ENCODE data around the gene LRRC7.

The LRRC7 gene

DNA sequence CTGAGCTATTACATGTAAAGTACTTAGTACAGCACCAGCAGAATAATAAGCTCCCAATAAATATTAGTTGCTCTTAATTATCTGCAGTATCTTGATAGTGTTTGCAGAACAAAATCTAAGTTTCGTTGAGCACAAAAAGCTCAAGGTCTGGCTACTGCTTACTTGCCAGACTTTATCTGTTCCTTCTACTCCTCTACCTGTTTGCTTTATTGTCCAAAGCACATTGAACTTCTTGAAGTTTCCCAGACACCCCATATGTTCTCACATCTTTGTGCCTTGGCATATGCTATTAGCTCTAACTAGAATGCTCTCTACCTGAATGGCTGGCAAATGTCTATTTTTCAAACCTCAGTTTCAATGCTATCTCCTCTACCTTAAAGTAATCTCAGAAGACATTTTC lies 582.7 kb downstream of the LRRC7 start:
- TF ChIP-seq, protein P1, sequence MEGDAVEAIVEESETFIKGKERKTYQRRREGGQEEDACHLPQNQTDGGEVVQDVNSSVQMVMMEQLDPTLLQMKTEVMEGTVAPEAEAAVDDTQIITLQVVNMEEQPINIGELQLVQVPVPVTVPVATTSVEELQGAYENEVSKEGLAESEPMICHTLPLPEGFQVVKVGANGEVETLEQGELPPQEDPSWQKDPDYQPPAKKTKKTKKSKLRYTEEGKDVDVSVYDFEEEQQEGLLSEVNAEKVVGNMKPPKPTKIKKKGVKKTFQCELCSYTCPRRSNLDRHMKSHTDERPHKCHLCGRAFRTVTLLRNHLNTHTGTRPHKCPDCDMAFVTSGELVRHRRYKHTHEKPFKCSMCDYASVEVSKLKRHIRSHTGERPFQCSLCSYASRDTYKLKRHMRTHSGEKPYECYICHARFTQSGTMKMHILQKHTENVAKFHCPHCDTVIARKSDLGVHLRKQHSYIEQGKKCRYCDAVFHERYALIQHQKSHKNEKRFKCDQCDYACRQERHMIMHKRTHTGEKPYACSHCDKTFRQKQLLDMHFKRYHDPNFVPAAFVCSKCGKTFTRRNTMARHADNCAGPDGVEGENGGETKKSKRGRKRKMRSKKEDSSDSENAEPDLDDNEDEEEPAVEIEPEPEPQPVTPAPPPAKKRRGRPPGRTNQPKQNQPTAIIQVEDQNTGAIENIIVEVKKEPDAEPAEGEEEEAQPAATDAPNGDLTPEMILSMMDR (IDR thresholded peaks at IDR 0.05; ENCODE audit: low read depth, low read length): no peak
- Histone ChIP-seq H3K27me3 (ENCODE audit: insufficient read depth, low read depth, severe bottlenecking) (no peaks in the 10 kb centered on the region), H3K27ac (no peak overlapping the region), H3K9me3 (ENCODE audit: severe bottlenecking) (no peaks in the 10 kb centered on the region), H3K4me3 (ENCODE audit: low read depth, low read length) (no peak overlapping the region), H3K36me3 (0 out of 2 replicates have a peak, but pooled peaks cover 4% of the 10 kb centered on the region)
- no peak for DNase-seq

DNA sequence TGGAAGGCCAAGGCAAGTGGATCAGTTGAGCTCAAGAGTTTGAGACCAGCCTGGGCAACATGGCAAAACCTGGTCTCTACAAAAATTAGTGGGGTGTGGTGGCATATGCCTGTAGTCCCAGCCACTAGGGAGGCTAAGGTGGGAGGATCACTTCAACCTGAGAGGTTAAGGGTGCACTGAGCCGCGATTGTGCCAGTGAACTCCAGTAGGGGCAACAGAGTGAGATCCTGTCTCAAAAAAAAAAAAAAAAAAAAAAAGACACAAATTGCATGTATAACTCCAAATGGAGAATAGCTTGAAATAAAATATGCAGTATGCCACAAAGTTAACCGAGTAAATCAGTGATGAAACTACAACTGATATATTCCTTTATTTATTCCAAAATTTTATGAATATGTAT lies 586.0 kb downstream of the LRRC7 start:
- H3K9me3 ChIP-seq (ENCODE audit: severe bottlenecking): no peaks in the 10 kb centered on the region
- H3K27ac ChIP-seq: no peak overlapping the region
- TF ChIP-seq, protein P1 (IDR thresholded peaks at IDR 0.05; ENCODE audit: low read depth, low read length): no peak
- DNase-seq: no peak
- H3K27me3 ChIP-seq (ENCODE audit: insufficient read depth, low read depth, severe bottlenecking): no peaks in the 10 kb centered on the region
- 0 out of 2 replicates have a peak, but pooled peaks cover 4% of the 10 kb centered on the region for H3K36me3 ChIP-seq
- no peak overlapping the region for H3K4me3 ChIP-seq (ENCODE audit: low read depth, low read length)

DNA sequence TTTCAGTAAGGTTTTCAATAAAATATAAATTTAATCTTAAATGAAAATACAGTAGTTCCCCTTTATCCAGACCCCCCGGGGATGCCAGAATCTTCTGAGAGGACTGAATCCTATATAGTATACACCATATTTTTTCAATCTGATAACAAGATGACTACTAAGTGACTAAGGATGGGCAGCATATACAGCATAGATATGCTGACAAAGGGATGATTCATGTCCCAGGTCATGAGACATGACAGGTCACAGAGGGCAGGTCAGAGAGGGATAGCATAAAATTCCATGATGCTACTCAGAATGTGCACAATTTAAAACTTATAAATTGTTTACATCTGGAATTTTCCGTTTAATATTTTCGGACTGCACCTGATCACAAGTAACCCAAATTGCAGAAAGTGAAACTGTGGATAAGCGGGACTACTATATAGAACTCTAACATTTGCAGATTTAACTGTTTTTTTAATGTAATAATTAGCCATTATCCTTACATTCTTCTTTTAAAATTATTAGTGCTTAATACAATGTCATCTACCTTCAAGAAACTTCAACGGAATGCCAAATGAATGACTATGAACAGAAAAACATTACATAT lies 588.9 kb downstream of the LRRC7 start:
- H3K27me3 ChIP-seq (ENCODE audit: insufficient read depth, low read depth, severe bottlenecking): no peaks in the 10 kb centered on the region
- no peak overlapping the region for H3K27ac ChIP-seq
- no peak overlapping the region for H3K4me3 ChIP-seq (ENCODE audit: low read depth, low read length)
- TF ChIP-seq, protein P1 (IDR thresholded peaks at IDR 0.05; ENCODE audit: low read depth, low read length): no peak
- no peaks in the 10 kb centered on the region for H3K36me3 ChIP-seq
- no peaks in the 10 kb centered on the region for H3K9me3 ChIP-seq (ENCODE audit: severe bottlenecking)
- DNase-seq: no peak

DNA sequence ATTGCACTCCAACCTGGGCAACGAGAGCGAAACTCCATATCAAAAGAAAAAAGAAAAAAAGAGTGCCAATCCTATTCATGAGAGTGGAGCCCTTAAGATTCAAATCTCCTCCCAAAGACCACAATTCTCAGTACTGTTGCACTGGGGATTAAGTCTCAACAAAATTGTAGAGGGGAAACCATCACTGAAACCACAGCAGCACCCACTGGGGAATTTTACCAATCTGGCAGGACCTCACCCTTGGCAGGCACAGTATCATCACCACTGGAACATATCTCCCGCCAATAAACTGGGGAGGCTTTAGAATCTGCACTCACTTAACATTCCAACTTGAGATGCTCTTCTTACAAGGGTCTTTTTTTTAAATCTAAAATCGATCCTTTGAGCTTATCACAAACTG lies 596.6 kb downstream of the LRRC7 start:
- TF ChIP-seq, protein P1 (IDR thresholded peaks at IDR 0.05; ENCODE audit: low read depth, low read length): no peak
- H3K4me3 ChIP-seq (ENCODE audit: low read depth, low read length): no peak overlapping the region
- no peaks in the 10 kb centered on the region for H3K9me3 ChIP-seq (ENCODE audit: severe bottlenecking)
- no peak overlapping the region for H3K27ac ChIP-seq
- H3K36me3 ChIP-seq: no peaks in the 10 kb centered on the region; the same call in none of the 2 replicates
- DNase-seq: no peak
- H3K27me3 ChIP-seq (ENCODE audit: insufficient read depth, low read depth, severe bottlenecking): no peaks in the 10 kb centered on the region

DNA sequence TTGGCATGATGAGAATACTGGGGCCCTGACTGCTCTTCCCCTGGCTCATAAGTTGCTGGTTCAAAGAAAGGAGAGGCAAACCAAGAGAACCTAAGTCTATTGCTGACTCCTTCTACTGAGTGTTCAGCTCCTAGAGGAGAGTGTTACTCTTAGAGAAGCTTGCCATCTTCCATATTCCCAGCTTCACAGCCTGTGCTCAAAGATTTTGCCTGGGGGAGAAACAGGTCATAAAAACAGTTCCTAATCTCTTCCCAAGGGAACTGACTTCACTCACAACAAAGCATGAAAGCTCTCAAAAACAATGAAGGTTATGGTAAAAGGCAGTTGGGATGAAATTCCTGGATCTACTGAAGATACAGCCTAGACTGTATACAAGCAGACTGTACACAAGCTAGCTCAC lies 600.6 kb downstream of the LRRC7 start:
- H3K9me3 ChIP-seq (ENCODE audit: severe bottlenecking): no peaks in the 10 kb centered on the region
- TF ChIP-seq, protein P1 (IDR thresholded peaks at IDR 0.05; ENCODE audit: low read depth, low read length): no peak
- no peak overlapping the region for H3K4me3 ChIP-seq (ENCODE audit: low read depth, low read length)
- H3K27me3 ChIP-seq (ENCODE audit: insufficient read depth, low read depth, severe bottlenecking): no peaks in the 10 kb centered on the region
- H3K27ac ChIP-seq: no peak overlapping the region
- no peak for DNase-seq
- peaks cover 8% of the 10 kb centered on the region for H3K36me3 ChIP-seq
